A549 (cell line): ENCODE results near the gene MYH10. TPM values are rescaled to one million over a fixed set of nuclear protein-coding genes. Genes with fewer than 3 reads are reported as not detected.

Experiments
- ATAC-seq, 2 experiments: fragments of 200-7000 bp in 1 of 2; fragments of >200 bp in 1 of 2; cut with Nextera tagmentation in 1 of 2; cut with Tn5 transposase in 1 of 2; 3 replicates each; pipeline versions ENCODE4 v1.8.0 to v1.9.1; 2018 to 2020; ENCODE audit warnings: mild to moderate bottlenecking in 1 of 2, moderate library complexity in 1 of 2
- CTCF ChIA-PET: fragments of 300-600 bp; sonication (Branson Sonifier 250); formaldehyde crosslinking; extraction: SDS; loops from one replicate; lab custom pipeline; 2021; ENCODE audit warnings: antibody characterized with exemption, inconsistent platforms; lab: Yijun Ruan, JAX
- POLR2A ChIA-PET: fragments of 350-600 bp; formaldehyde crosslinking; extraction: SDS; loops from one replicate; lab custom pipeline; 2021; ENCODE audit warnings: antibody characterized with exemption, inconsistent platforms; lab: Yijun Ruan, JAX
- DNase-seq, 2 experiments: peaks; one replicate each; pipeline versions ENCODE4 v3.0.0 to v3.0.0-alpha.2; 2011 to 2016; ENCODE audit warnings: low read depth in 1 of 2, low spot score in 1 of 2
- FAIRE-seq: peaks from 2 replicates; lab custom pipeline; 2011; peaks lifted over from hg19 to GRCh38; lab: Jason Lieb, UNC
- H3K27ac ChIP-seq, 2 experiments: fragments of >200 bp; sonication (Bioruptor Twin); formaldehyde crosslinking; 3 replicates each; pipeline ENCODE4 v1.5.1; 2016 to 2017
- H3K4me1 ChIP-seq: fragments of >200 bp; sonication (Bioruptor Twin); formaldehyde crosslinking; 3 replicates; pipeline ENCODE4 v1.6.1; 2016
- H3K4me2 ChIP-seq: fragments of >200 bp; sonication (Bioruptor Twin); formaldehyde crosslinking; 3 replicates; pipeline ENCODE4 v1.6.1; 2016
- H3K4me3 ChIP-seq: fragments of >200 bp; sonication (Bioruptor Twin); formaldehyde crosslinking; 3 replicates; pipeline ENCODE4 v1.5.1; 2016
- H3K9me3 ChIP-seq: fragments of >200 bp; sonication (Bioruptor Twin); formaldehyde crosslinking; 3 replicates; pipeline ENCODE4 v1.6.1; 2016
- CBX2 ChIP-seq: fragments of 200-600 bp; sonication (generic); IDR thresholded peaks from 2 replicates; pipeline ENCODE4 v1.6.1; 2016; ENCODE audit warnings: low read depth, mild to moderate bottlenecking, borderline replicate concordance
- CBX8 ChIP-seq: fragments of 200-600 bp; sonication (generic); IDR thresholded peaks from 2 replicates; pipeline ENCODE4 v1.6.1; 2016
- CHD2 ChIP-seq: fragments of 150-350 bp; IDR thresholded peaks from 2 replicates; pipeline ENCODE4 v1.6.1; 2014; ENCODE audit warnings: low read length; ENCODE audit not compliant: partially characterized antibody
- CHD4 ChIP-seq: fragments of 200-600 bp; sonication (generic); IDR thresholded peaks from 2 replicates; pipeline ENCODE4 v1.6.1; 2016; ENCODE audit warnings: antibody characterized with exemption, mild to moderate bottlenecking, borderline replicate concordance
- EHMT2 ChIP-seq: fragments of 200-600 bp; sonication (generic); IDR thresholded peaks from 2 replicates; pipeline ENCODE4 v1.6.1; 2016; ENCODE audit warnings: antibody characterized with exemption, low read depth, mild to moderate bottlenecking, moderate library complexity
- ESRRA ChIP-seq: fragments of 150-350 bp; IDR thresholded peaks from 2 replicates; pipeline ENCODE4 v1.6.1; 2014; ENCODE audit warnings: mild to moderate bottlenecking, low read length, borderline replicate concordance
- FOSB ChIP-seq: fragments of 250-450 bp; sonication (Bioruptor Pico); IDR thresholded peaks from 2 replicates; pipeline ENCODE4 v1.5.0; 2020; ENCODE audit warnings: mild to moderate bottlenecking, moderate library complexity
- GATA3 ChIP-seq: IDR thresholded peaks from 2 replicates; pipeline ENCODE4 v1.6.1; 2012; ENCODE audit warnings: borderline replicate concordance
- HEYL ChIP-seq: fragments of 250-450 bp; sonication (Bioruptor Pico); IDR thresholded peaks from 2 replicates; pipeline ENCODE4 v1.8.0; 2021; ENCODE audit warnings: mild to moderate bottlenecking, moderate library complexity
- HOXB13 ChIP-seq: fragments of 250-450 bp; sonication (Bioruptor Pico); IDR thresholded peaks from 2 replicates; pipeline ENCODE4 v1.5.0; 2020; ENCODE audit warnings: low read depth, mild to moderate bottlenecking, moderate library complexity
- MAZ ChIP-seq: fragments of 150-350 bp; IDR thresholded peaks from 2 replicates; pipeline ENCODE4 v1.6.1; 2014; ENCODE audit warnings: antibody characterized with exemption, low read depth, low read length, borderline replicate concordance
- NFE2L2 ChIP-seq: fragments of 150-350 bp; conservative IDR thresholded peaks from 2 replicates; pipeline ENCODE4 v1.6.1; 2014; ENCODE audit warnings: low read length
- NPAS2 ChIP-seq: fragments of 250-450 bp; sonication (Bioruptor Pico); IDR thresholded peaks from 2 replicates; pipeline ENCODE4 v1.8.0; 2022; ENCODE audit warnings: mild to moderate bottlenecking, moderate library complexity, borderline replicate concordance
- NR3C1 ChIP-seq: fragments of >200 bp; sonication (Bioruptor Twin); formaldehyde crosslinking; IDR thresholded peaks from 3 replicates; pipeline ENCODE4 v1.6.1; 2017
- RARB ChIP-seq: fragments of 250-450 bp; sonication (Bioruptor Pico); IDR thresholded peaks from 2 replicates; pipeline ENCODE4 v1.8.0; 2021; ENCODE audit warnings: mild to moderate bottlenecking, moderate library complexity
- RCOR1 ChIP-seq: fragments of 150-350 bp; IDR thresholded peaks from 2 replicates; pipeline ENCODE4 v1.6.1; 2014; ENCODE audit warnings: antibody characterized with exemption, low read length, low read depth
- RFX5 ChIP-seq: fragments of 450-650 bp; IDR thresholded peaks from 2 replicates; pipeline ENCODE4 v1.7.1; 2014; ENCODE audit warnings: antibody characterized with exemption, mild to moderate bottlenecking, moderate library complexity
- RNF2 ChIP-seq: fragments of 200-600 bp; sonication (generic); IDR thresholded peaks from 2 replicates; pipeline ENCODE4 v1.6.1; 2016; ENCODE audit warnings: low read depth, mild to moderate bottlenecking, antibody characterized with exemption, moderate library complexity, borderline replicate concordance
- ZSCAN20 ChIP-seq: fragments of 250-450 bp; sonication (Bioruptor Pico); IDR thresholded peaks from 2 replicates; pipeline ENCODE4 v1.8.0; 2022; ENCODE audit warnings: mild to moderate bottlenecking, moderate library complexity
- WGBS: methylation state at CpG from one replicate; pipeline ENCODE4 v1.1.6; 2017; ENCODE audit errors: missing lambda C conversion rate; 5-methylcytosine and 5-hydroxymethylcytosine counted together
- polyA plus RNA-seq, 4 experiments: library from polyadenylated mRNA; depleted of rRNA in 3 of 4; stranded (reverse); fragments of >200 nt; fragmentation: RNase III in 1 of 4; extraction: RNeasy Plus Mini Kit Qiagen cat#74134 plus additional on column Dnase treatment in 1 of 4; gene quantifications; 2 replicates in 3 of 4; 3 replicates in 1 of 4; pipeline ENCODE4 v1.2.3, GENCODE V29; 2011 to 2017
- TF ChIP-seq, protein P1 (sequence below): fragments of 250-450 bp; sonication (Bioruptor Pico); IDR thresholded peaks from 2 replicates; pipeline ENCODE4 v1.5.0; 2020; ENCODE audit warnings: low read depth, mild to moderate bottlenecking, moderate library complexity
- TF ChIP-seq, protein P2 (sequence below): fragments of >200 bp; sonication (Bioruptor Twin); formaldehyde crosslinking; IDR thresholded peaks from 2 replicates; pipeline ENCODE4 v1.6.1; 2016
- TF ChIP-seq, protein P3 (sequence below): fragments of 450-650 bp; IDR thresholded peaks from 2 replicates; pipeline ENCODE4 v1.6.1; 2014; ENCODE audit warnings: antibody characterized with exemption
- TF ChIP-seq, protein P4 (sequence below): fragments of 250-450 bp; sonication (Bioruptor Pico); IDR thresholded peaks from 2 replicates; pipeline ENCODE4 v1.5.0; 2021; ENCODE audit warnings: mild to moderate bottlenecking, moderate library complexity, borderline replicate concordance
- TF ChIP-seq, protein P5 (sequence below): fragments of 150-350 bp; IDR thresholded peaks from 2 replicates; pipeline ENCODE4 v1.6.1; 2014; ENCODE audit warnings: low read depth, mild to moderate bottlenecking, low read length

The MYH10 gene
- polyA plus RNA-seq, 2 of the 4 experiments (the other 2 are of a cell fraction) = 26.5 to 28.3 TPM

DNA sequence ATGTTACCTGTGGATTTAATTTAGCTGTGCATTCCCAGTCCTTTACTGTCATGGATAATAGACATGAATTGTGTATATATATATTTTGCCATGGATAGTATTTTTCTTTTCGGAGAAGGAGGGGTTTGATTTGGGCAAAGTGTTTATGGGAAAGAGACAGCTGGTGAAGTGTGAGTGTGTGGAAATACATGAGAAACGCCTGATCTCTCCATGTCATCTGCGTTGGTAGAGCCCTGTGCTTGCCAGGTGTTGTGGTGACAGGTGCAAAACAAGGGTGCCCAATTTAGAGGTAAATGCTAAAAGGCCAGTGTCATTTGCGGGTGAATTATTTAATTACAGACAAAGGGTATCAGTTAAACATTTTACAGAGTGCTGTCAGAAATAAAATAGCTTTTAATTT lies 171.4 kb downstream of the MYH10 start:
- ChIA-PET POLR2A (no interaction called here), CTCF (interaction anchor here (1.0 to 1.4 kb wide), 4 partner anchors 17 to 287 kb away, joined by 3 to 4 read pairs (median 4); no protein-coding TSS in a partner anchor)
- H3K4me1 ChIP-seq = no peaks in the 10 kb centered on the region
- ATAC-seq (no peak), DNase-seq (no peak), FAIRE-seq (no peak)
- no peaks in the 10 kb centered on the region for H3K9me3 ChIP-seq
- H3K4me2 ChIP-seq = no peak overlapping the region
- no peak for TF ChIP-seq EHMT2
- TF ChIP-seq CHD4 = no peak
- TF ChIP-seq CBX2 = no peak
- TF ChIP-seq RFX5 = no peak
- no peak for TF ChIP-seq RARB
- TF ChIP-seq, protein P1, sequence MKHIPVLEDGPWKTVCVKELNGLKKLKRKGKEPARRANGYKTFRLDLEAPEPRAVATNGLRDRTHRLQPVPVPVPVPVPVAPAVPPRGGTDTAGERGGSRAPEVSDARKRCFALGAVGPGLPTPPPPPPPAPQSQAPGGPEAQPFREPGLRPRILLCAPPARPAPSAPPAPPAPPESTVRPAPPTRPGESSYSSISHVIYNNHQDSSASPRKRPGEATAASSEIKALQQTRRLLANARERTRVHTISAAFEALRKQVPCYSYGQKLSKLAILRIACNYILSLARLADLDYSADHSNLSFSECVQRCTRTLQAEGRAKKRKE (CRISPR knock-in tag) = no peak
- TF ChIP-seq, protein P2, sequence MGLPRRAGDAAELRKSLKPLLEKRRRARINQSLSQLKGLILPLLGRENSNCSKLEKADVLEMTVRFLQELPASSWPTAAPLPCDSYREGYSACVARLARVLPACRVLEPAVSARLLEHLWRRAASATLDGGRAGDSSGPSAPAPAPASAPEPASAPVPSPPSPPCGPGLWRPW = no peak
- no peak for TF ChIP-seq GATA3
- TF ChIP-seq NR3C1 = no peak
- TF ChIP-seq FOSB (CRISPR knock-in tag) = no peak
- TF ChIP-seq MAZ = no peak
- TF ChIP-seq RCOR1 = no peak
- TF ChIP-seq ESRRA = no peak
- TF ChIP-seq HEYL (CRISPR knock-in tag) = no peak
- no peak for TF ChIP-seq HOXB13 (CRISPR knock-in tag)
- TF ChIP-seq, protein P3, sequence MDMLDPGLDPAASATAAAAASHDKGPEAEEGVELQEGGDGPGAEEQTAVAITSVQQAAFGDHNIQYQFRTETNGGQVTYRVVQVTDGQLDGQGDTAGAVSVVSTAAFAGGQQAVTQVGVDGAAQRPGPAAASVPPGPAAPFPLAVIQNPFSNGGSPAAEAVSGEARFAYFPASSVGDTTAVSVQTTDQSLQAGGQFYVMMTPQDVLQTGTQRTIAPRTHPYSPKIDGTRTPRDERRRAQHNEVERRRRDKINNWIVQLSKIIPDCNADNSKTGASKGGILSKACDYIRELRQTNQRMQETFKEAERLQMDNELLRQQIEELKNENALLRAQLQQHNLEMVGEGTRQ = no peak
- TF ChIP-seq NPAS2 (CRISPR knock-in tag) = no peak
- H3K27ac ChIP-seq = no peak overlapping the region
- no peak overlapping the region for H3K4me3 ChIP-seq
- WGBS = 88% methylated on average over 4 of the region's 4 CpGs

DNA sequence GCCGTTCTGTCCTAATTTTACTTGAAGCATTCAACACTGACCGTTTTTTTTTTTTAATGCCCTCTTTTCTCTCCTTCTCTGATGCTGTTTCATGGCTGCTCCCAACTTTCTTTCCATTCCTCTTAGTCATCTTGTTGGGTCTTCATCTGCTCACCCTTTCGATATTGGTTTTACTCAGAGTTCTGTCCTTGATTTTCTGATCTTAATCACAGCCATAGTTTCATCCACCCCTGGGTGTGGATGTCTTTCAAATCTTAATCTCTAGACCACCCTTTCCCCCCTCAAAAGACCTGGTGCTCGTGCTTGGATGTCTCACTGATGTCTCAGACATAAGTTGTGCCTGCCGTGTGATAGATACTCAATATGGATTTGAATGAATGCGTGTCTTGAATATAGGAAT lies 172.4 kb downstream of the MYH10 start:
- no peak overlapping the region for H3K27ac ChIP-seq
- ChIA-PET POLR2A (no interaction called here), CTCF (interaction anchor here (1.3 to 1.4 kb wide), 2 partner anchors 49 to 327 kb away, joined by 3 to 7 read pairs; no protein-coding TSS in a partner anchor)
- FAIRE-seq = no peak
- no peak overlapping the region for H3K4me2 ChIP-seq
- TF ChIP-seq CBX8 (no peak), RCOR1 (no peak), ZSCAN20 (no peak), NFE2L2 (no peak), MAZ (no peak), CHD2 (no peak), CHD4 (no peak), NPAS2 (CRISPR knock-in tag) (no peak), RNF2 (no peak)
- TF ChIP-seq, protein P1 (CRISPR knock-in tag) = no peak
- TF ChIP-seq, protein P4, sequence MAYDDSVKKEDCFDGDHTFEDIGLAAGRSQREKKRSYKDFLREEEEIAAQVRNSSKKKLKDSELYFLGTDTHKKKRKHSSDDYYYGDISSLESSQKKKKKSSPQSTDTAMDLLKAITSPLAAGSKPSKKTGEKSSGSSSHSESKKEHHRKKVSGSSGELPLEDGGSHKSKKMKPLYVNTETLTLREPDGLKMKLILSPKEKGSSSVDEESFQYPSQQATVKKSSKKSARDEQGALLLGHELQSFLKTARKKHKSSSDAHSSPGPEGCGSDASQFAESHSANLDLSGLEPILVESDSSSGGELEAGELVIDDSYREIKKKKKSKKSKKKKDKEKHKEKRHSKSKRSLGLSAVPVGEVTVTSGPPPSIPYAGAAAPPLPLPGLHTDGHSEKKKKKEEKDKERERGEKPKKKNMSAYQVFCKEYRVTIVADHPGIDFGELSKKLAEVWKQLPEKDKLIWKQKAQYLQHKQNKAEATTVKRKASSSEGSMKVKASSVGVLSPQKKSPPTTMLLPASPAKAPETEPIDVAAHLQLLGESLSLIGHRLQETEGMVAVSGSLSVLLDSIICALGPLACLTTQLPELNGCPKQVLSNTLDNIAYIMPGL (CRISPR knock-in tag) = no peak
- TF ChIP-seq, protein P5, sequence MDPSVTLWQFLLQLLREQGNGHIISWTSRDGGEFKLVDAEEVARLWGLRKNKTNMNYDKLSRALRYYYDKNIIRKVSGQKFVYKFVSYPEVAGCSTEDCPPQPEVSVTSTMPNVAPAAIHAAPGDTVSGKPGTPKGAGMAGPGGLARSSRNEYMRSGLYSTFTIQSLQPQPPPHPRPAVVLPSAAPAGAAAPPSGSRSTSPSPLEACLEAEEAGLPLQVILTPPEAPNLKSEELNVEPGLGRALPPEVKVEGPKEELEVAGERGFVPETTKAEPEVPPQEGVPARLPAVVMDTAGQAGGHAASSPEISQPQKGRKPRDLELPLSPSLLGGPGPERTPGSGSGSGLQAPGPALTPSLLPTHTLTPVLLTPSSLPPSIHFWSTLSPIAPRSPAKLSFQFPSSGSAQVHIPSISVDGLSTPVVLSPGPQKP = no peak
- no peak for DNase-seq
- H3K4me3 ChIP-seq = no peak overlapping the region
- ATAC-seq = no peak
- WGBS = 86% methylated on average over 6 of the region's 6 CpGs
- no peaks in the 10 kb centered on the region for H3K4me1 ChIP-seq
- H3K9me3 ChIP-seq = no peaks in the 10 kb centered on the region
